Measurements from ENCODE around the gene GSTO2.

Gene GSTO2

GRCh38 chr10:104328646-104328895 lies 59.6 kb downstream of the GSTO2 start:
- peak overlapping the region; percentile 36 for H3K4me3 ChIP-seq (ENCODE audit: low read depth, low read length)
- no peak for TF ChIP-seq CTCF (IDR thresholded peaks at IDR 0.05; ENCODE audit: low read depth, low read length)
- no peak for DNase-seq (ENCODE audit: low read depth, low spot score)
- in situ Hi-C loops (cut with HindIII; ENCODE audit: low sequenced_read_pairs), result no loop called here

- TF ChIP-seq CTCF (IDR thresholded peaks at IDR 0.05; ENCODE audit: low read depth, low read length), result no peak
- peak; percentile 95 for DNase-seq (ENCODE audit: low read depth, low spot score)
- peak overlapping the region; percentile 36 for H3K4me3 ChIP-seq (ENCODE audit: low read depth, low read length)
- in situ Hi-C loops (cut with HindIII; ENCODE audit: low sequenced_read_pairs), result no loop called here
Measured at GRCh38 chr10:104328896-104329710, 60.1 kb downstream of the GSTO2 start.

- H3K4me3 ChIP-seq (ENCODE audit: low read depth, low read length), result no peak overlapping the region
- peak; percentile 88 for DNase-seq (ENCODE audit: low read depth, low spot score)
- in situ Hi-C loops (cut with HindIII; ENCODE audit: low sequenced_read_pairs), result no loop called here
- TF ChIP-seq CTCF (IDR thresholded peaks at IDR 0.05; ENCODE audit: low read depth, low read length), result no peak
Measured at GRCh38 chr10:104329735-104330134, 60.8 kb downstream of the GSTO2 start.

GRCh38 chr10:104330168-104331110 lies 61.5 kb downstream of the GSTO2 start:
- no peak overlapping the region for H3K4me3 ChIP-seq (ENCODE audit: low read depth, low read length)

GRCh38 chr10:104331208-104331838 lies 62.3 kb downstream of the GSTO2 start:
- DNase-seq (ENCODE audit: low read depth, low spot score), result peak; percentile 91
- TF ChIP-seq CTCF (IDR thresholded peaks at IDR 0.05; ENCODE audit: low read depth, low read length), result no peak
- in situ Hi-C loops (cut with HindIII; ENCODE audit: low sequenced_read_pairs), result no loop called here
- no peak overlapping the region for H3K4me3 ChIP-seq (ENCODE audit: low read depth, low read length)

More at GRCh38 chr10:104330168-104331110, 61.5 kb downstream of the GSTO2 start:
- DNase-seq (ENCODE audit: low read depth, low spot score), result peak; percentile 83
- no peak for TF ChIP-seq CTCF (IDR thresholded peaks at IDR 0.05; ENCODE audit: low read depth, low read length)
- in situ Hi-C loops (cut with HindIII; ENCODE audit: low sequenced_read_pairs), result no loop called here

GRCh38 chr10:104332243-104333031 lies 63.5 kb downstream of the GSTO2 start:
- peak; percentile 30 for DNase-seq (ENCODE audit: low read depth, low spot score)
- no peak for TF ChIP-seq CTCF (IDR thresholded peaks at IDR 0.05; ENCODE audit: low read depth, low read length)
- H3K4me3 ChIP-seq (ENCODE audit: low read depth, low read length), result no peak overlapping the region
- in situ Hi-C loops (cut with HindIII; ENCODE audit: low sequenced_read_pairs), result no loop called here

Measured in astrocyte of the spinal cord (primary cell).